Fibroblast of skin of left biceps (primary cell): Measurements from ENCODE around the gene ASIP.
"Not testable (repeated sequence)": the region's sequence is repeated elsewhere in the genome, so short reads cannot be mapped to it uniquely, and the experiment has no call there.

Experiments
- DNase-seq, 2 experiments: peaks; one replicate each; pipeline ENCODE4 v3.0.0-alpha.2; 2013; ENCODE audit warnings: low read depth in 2 of 2

Gene ASIP

GRCh38 chr20:34285450-34285849, 44.2 kb downstream of the ASIP start:
- no peak for DNase-seq

GRCh38 chr20:34287500-34287899, 46.3 kb downstream of the ASIP start:
- not testable (repeated sequence) for DNase-seq

- no peak for DNase-seq
Observed at GRCh38 chr20:34290471-34290870, 49.2 kb downstream of the ASIP start.

- DNase-seq: no peak
Observed at GRCh38 chr20:34292496-34292895, 51.3 kb downstream of the ASIP start.

GRCh38 chr20:34293119-34293518, 51.9 kb downstream of the ASIP start:
- DNase-seq: no peak

GRCh38 chr20:34293589-34293988, 52.4 kb downstream of the ASIP start:
- no peak for DNase-seq

- DNase-seq: no peak
Observed at GRCh38 chr20:34294563-34294962, 53.3 kb downstream of the ASIP start.

GRCh38 chr20:34295284-34295683, 54.1 kb downstream of the ASIP start:
- no peak for DNase-seq

GRCh38 chr20:34296468-34296867, 55.2 kb downstream of the ASIP start:
- no peak for DNase-seq

GRCh38 chr20:34298294-34298784, 57.1 kb downstream of the ASIP start:
- not testable (repeated sequence) for DNase-seq

GRCh38 chr20:34299556-34300255, 58.5 kb downstream of the ASIP start:
- no peak for DNase-seq

GRCh38 chr20:34300256-34300806, 59.1 kb downstream of the ASIP start:
- DNase-seq: no peak

- DNase-seq: no peak
Observed at GRCh38 chr20:34300809-34301586, 59.8 kb downstream of the ASIP start.

GRCh38 chr20:34301587-34302311, 60.5 kb downstream of the ASIP start:
- DNase-seq: no peak

- peak in 1 of 2 experiments; percentile 6 for DNase-seq
Observed at GRCh38 chr20:34302312-34302722, 61.1 kb downstream of the ASIP start.

GRCh38 chr20:34302723-34303533, 61.7 kb downstream of the ASIP start, which contains the start of gene AHCY:
AHCY (minus strand) TSS chr20:34303355; CDS start chr20:34303270, 85 bp downstream.
- peak; percentile 86 for DNase-seq

GRCh38 chr20:34305333-34306230, 64.4 kb downstream of the ASIP start:
- DNase-seq: no peak

GRCh38 chr20:34309691-34310090, 68.5 kb downstream of the ASIP start:
- no peak for DNase-seq

- no peak for DNase-seq
Observed at GRCh38 chr20:34310481-34311117, 69.4 kb downstream of the ASIP start.
